NCI-H2081 (cell line): Measurements from ENCODE around the gene LCN15.
"Not testable (repeated sequence)": the region's sequence is repeated elsewhere in the genome, so short reads cannot be mapped to it uniquely, and the experiment has no call there.

Experiments used
- DNase-seq, 2 experiments: peaks; one replicate each; lab custom pipeline; 2025; lab: John Stamatoyannopoulos, UW

LCN15 gene

GRCh38 chr9:136774416-136775045 is 10.2 kb upstream of the LCN15 start:
- DNase-seq: no peak

- no peak for DNase-seq
Measured at GRCh38 chr9:136773386-136774044, 9.2 kb upstream of the LCN15 start.

GRCh38 chr9:136771907-136772415 is 7.6 kb upstream of the LCN15 start:
- DNase-seq: no peak

GRCh38 chr9:136769710-136770191 is 5.4 kb upstream of the LCN15 start:
- DNase-seq: peak in 1 of 2 experiments; percentile 15

- DNase-seq: peak; percentile 48 to 67
Measured at GRCh38 chr9:136766410-136767120, 2.2 kb upstream of the LCN15 start.

- DNase-seq: not testable (repeated sequence)
Measured at GRCh38 chr9:136765745-136766409, 1.6 kb upstream of the LCN15 start.

- DNase-seq: no peak
Measured at GRCh38 chr9:136765041-136765440, 723 bp upstream of the LCN15 start.

GRCh38 chr9:136763649-136764035 is 676 bp downstream of the LCN15 start:
- DNase-seq: no peak

- DNase-seq: no peak
Measured at GRCh38 chr9:136762915-136763648, 1.2 kb downstream of the LCN15 start.

GRCh38 chr9:136762221-136762691 is 2.1 kb downstream of the LCN15 start:
- DNase-seq: no peak

- DNase-seq: no peak
Measured at GRCh38 chr9:136761545-136761981, 2.8 kb downstream of the LCN15 start.

GRCh38 chr9:136760834-136761544 is 3.3 kb downstream of the LCN15 start:
- DNase-seq: not testable (repeated sequence)

GRCh38 chr9:136760424-136760823 is 3.9 kb downstream of the LCN15 start:
- DNase-seq: no peak

GRCh38 chr9:136759436-136760325 is 4.6 kb downstream of the LCN15 start:
- no peak for DNase-seq

- DNase-seq: no peak
Measured at GRCh38 chr9:136759001-136759400, 5.3 kb downstream of the LCN15 start.

- no peak for DNase-seq
Measured at GRCh38 chr9:136757751-136758140, 6.6 kb downstream of the LCN15 start.

GRCh38 chr9:136757328-136757727 is 7.0 kb downstream of the LCN15 start:
- DNase-seq: no peak

- no peak for DNase-seq
Measured at GRCh38 chr9:136756836-136757235, 7.5 kb downstream of the LCN15 start.

GRCh38 chr9:136756134-136756438 is 8.2 kb downstream of the LCN15 start:
- DNase-seq: no peak
